ENCODE measurements around the gene BRD3OS. TPM values are rescaled to one million over a fixed set of nuclear protein-coding genes. Genes with fewer than 3 reads are reported as not detected.

Gene BRD3OS
- total and polyA plus RNA-seq, 2 donors (not counting 1 experiment from before 2014, with no cell fraction given): 12.0 to 25.3 TPM

GRCh38 chr9:134033516-134034214, 8.4 kb downstream of the BRD3OS start:
- Histone ChIP-seq H4K20me1 (ENCODE audit: control insufficient read depth, insufficient read depth, low read length, poor library complexity, severe bottlenecking) (no peaks in the 10 kb centered on the region), H3K36me3 (replicated peaks in 1 of 2; ENCODE audit: control extremely low read depth in 1 of 2, control insufficient read depth in 1 of 2, extremely low read depth in 1 of 2, insufficient read depth in 2 of 2, low read length in 1 of 2) (peaks cover 0 to 63% of the 10 kb centered on the region in 2 experiments), H3K4me1 (ENCODE audit: control insufficient read depth in 2 of 2, insufficient read depth in 2 of 2, low read length in 2 of 2) (no peaks in the 10 kb centered on the region), H3K9ac (ENCODE audit: low read length) (no peak overlapping the region), H3K79me2 (ENCODE audit: control insufficient read depth, insufficient read depth, low read length) (no peaks in the 10 kb centered on the region), H3K27ac (ENCODE audit: low read length in 2 of 2) (no peak overlapping the region), H3K4me2 (replicated peaks; ENCODE audit: low read depth, low read length, poor library complexity, severe bottlenecking) (no peak overlapping the region), H2AFZ (ENCODE audit: insufficient read depth, low read depth, low read length, poor library complexity, severe bottlenecking) (no peak overlapping the region), H3K27me3 (replicated peaks in 1 of 4; ENCODE audit: control extremely low read depth in 1 of 4, control insufficient read depth in 3 of 4, insufficient read depth in 4 of 4, low read length in 3 of 4) (no peaks in the 10 kb centered on the region), H3K9me3 (ENCODE audit: control extremely low read depth in 1 of 3, control insufficient read depth in 2 of 3, insufficient read depth in 1 of 3, low read length in 2 of 3) (peaks cover 1 to 15% (median 10%) of the 10 kb centered on the region in 3 donors), H3K4me3 (ENCODE audit: control extremely low read depth in 1 of 5, extremely low read depth in 1 of 5, insufficient read depth in 1 of 5, low read depth in 2 of 5, low read length in 4 of 5) (no peak overlapping the region)
- Mint-ChIP-seq H3K4me1 (no peaks in the 10 kb centered on the region), H3K4me3 (no peak overlapping the region), H3K27me3 (no peaks in the 10 kb centered on the region), H3K27ac (no peak overlapping the region), H3K9me3 (ENCODE audit: insufficient read depth) (no peaks in the 10 kb centered on the region)
- intact Hi-C loops (cut with micrococcal nuclease): no loop called here
- 98% methylated on average over 18 of the region's 26 CpGs for WGBS (ENCODE audit: insufficient coverage)
- ChIA-PET CTCF (interaction anchor here (1.1 to 1.8 kb wide), 2 partner anchors 39 to 252 kb away, joined by 3 to 6 read pairs; no protein-coding TSS in a partner anchor), POLR2A (no interaction called here)
- TF ChIP-seq EZH2 (IDR thresholded peaks at IDR 0.05; ENCODE audit: borderline replicate concordance, insufficient read depth, low read depth, low read length, poor library complexity, severe bottlenecking) (no peak), CTCF (IDR thresholded peaks at IDR 0.05) (no peak)
- no peak for ATAC-seq (ENCODE audit: low read depth)
- no peak for DNase-seq
